GM19455 (cell line): ENCODE data around the gene TEX30.

Experiments used
- ATAC-seq: cut with Tn5 transposase; IDR thresholded peaks from one replicate; pipeline ENCODE4 v1.9.1; 2021; ENCODE audit not compliant: unreplicated experiment

TEX30 gene

GRCh38 chr13:102718746-102719145 is 54.8 kb downstream of the TEX30 start:
- no peak for ATAC-seq
